Spleen (tissue), 11 donors: ENCODE measurements around the gene ZMYM2. TPM values are rescaled to one million over a fixed set of nuclear protein-coding genes. Genes with fewer than 3 reads are reported as not detected.

Source experiments
- DNase-seq: peaks from one replicate; pipeline ENCODE4 v3.0.0-alpha.2; 2020
- H3K27ac ChIP-seq, 8 donors: fragments of 200-600 bp; sonication (generic) in 7 of 8; 1 replicate in 4 of 8; 2 replicates in 4 of 8; pipeline versions ENCODE4 v1.5.0 to v1.8.0; 2016 to 2021; ENCODE audit warnings: inconsistent platforms in 4 of 8, mild to moderate bottlenecking in 4 of 8, moderate library complexity in 1 of 8
- H3K27me3 ChIP-seq, 7 donors: fragments of 200-600 bp; sonication (generic) in 6 of 7; replicated peaks in 1 of 7; 1 replicate in 4 of 7; 2 replicates in 3 of 7; pipeline versions ENCODE4 v1.5.0 to v1.8.0; 2016 to 2021; ENCODE audit warnings: inconsistent platforms in 3 of 7, mild to moderate bottlenecking in 1 of 7
- H3K36me3 ChIP-seq, 6 donors: fragments of 200-600 bp; sonication (generic) in 5 of 6; 1 replicate in 4 of 6; 2 replicates in 2 of 6; pipeline versions ENCODE4 v1.5.0 to v1.8.0; 2016 to 2021; ENCODE audit warnings: inconsistent platforms in 2 of 6
- H3K4me1 ChIP-seq, 6 donors: fragments of 200-600 bp; sonication (generic) in 5 of 6; 1 replicate in 3 of 6; 2 replicates in 3 of 6; pipeline versions ENCODE4 v1.5.0 to v1.8.0; 2016 to 2021; ENCODE audit warnings: inconsistent platforms in 3 of 6
- H3K4me3 ChIP-seq, 8 donors: fragments of 200-600 bp; sonication (generic) in 7 of 8; 1 replicate in 4 of 8; 2 replicates in 4 of 8; pipeline versions ENCODE4 v1.5.0 to v1.8.0; 2016 to 2021; ENCODE audit warnings: inconsistent platforms in 4 of 8, mild to moderate bottlenecking in 4 of 8, moderate library complexity in 2 of 8
- H3K9me3 ChIP-seq, 8 donors: fragments of 200-600 bp; sonication (generic) in 7 of 8; 1 replicate in 4 of 8; 2 replicates in 4 of 8; pipeline versions ENCODE4 v1.5.0 to v1.8.0; 2016 to 2021; ENCODE audit warnings: inconsistent platforms in 4 of 8
- CTCF ChIP-seq, 11 experiments: fragments of 200-600 bp in 7 of 11; fragments of 450-650 bp in 4 of 11; sonication (generic) in 4 of 11; IDR thresholded peaks in 8 of 11; conservative IDR thresholded peaks in 3 of 11; 1 replicate in 7 of 11; 2 replicates in 4 of 11; pipeline versions ENCODE4 v1.4.0 to v1.8.0; 2016 to 2021; ENCODE audit warnings: antibody characterized with exemption in 11 of 11, inconsistent platforms in 4 of 11, mild to moderate bottlenecking in 1 of 11
- POLR2A ChIP-seq, 3 donors: fragments of 450-650 bp; IDR thresholded peaks; one replicate each; pipeline ENCODE4 v1.5.1; 2017; ENCODE audit warnings: antibody characterized with exemption in 3 of 3, mild to moderate bottlenecking in 1 of 3
- POLR2AphosphoS5 ChIP-seq, 3 donors: sonication (generic); formaldehyde crosslinking; IDR thresholded peaks; one replicate each; pipeline ENCODE4 v1.5.1; 2017; ENCODE audit warnings: antibody characterized with exemption in 3 of 3
- WGBS, 5 donors: extraction: QIAGEN DNeasy Blood & Tissue Kit in 3 of 5; methylation state at CpG; one replicate each; pipeline versions ENCODE4 v1.1.5 to v1.1.7; 2013 to 2018; 5-methylcytosine and 5-hydroxymethylcytosine counted together
- intact Hi-C: fragments of 100-400 bp; cut with DNase I; formaldehyde crosslinking; loops from one replicate; pipeline ENCODE4 v1.15.0; 2023; ENCODE audit warnings: low total_unique reads
- polyA plus RNA-seq, 3 donors: library from polyadenylated mRNA; stranded (reverse); fragments of 200-250 nt; gene quantifications; one replicate each; pipeline ENCODE4 v1.2.1, GENCODE V29; 2013
- total RNA-seq, 7 donors: library from RNA; depleted of rRNA in 3 of 7; stranded (reverse); fragments of >200 nt in 3 of 7; fragmentation: NEBNext Ultra II Directional in 4 of 7; extraction: Animal tissue kit (Norgen Biotek cat#: 25700) in 4 of 7; gene quantifications; one replicate each; pipeline versions ENCODE4 v1.1.0 to v1.2.1, GENCODE V29; 2016 to 2021
- donor health status: healthy with polysubstance abuse.
- donor health status: DM: no; HTN: no; CAD: no; lungs with moderate emphysema.
- donor health status: DM: no; HTN: no; CAD: no.
- donor health status: Bipolar disorder and iron deficiency.
- donor health status: healthy.
- donor health status: DM: no; HTN: no; CAD: no.
- donor health status: DM: yes; HTN: yes; CAD: no.

Gene ZMYM2
- total and polyA plus RNA-seq, 10 donors, result 17.8 to 125 (median 94.6) TPM

GRCh38 chr13:20024702-20025101, 66.2 kb downstream of the ZMYM2 start:
- no peak overlapping the region for H3K27ac ChIP-seq
- no peak for TF ChIP-seq CTCF (IDR thresholded peaks at IDR 0.05 in 8 of 11, conservative IDR thresholded peaks at IDR 0.05 in 3 of 11)
- no peak for TF ChIP-seq POLR2AphosphoS5 (IDR thresholded peaks at IDR 0.05)
- no peak for TF ChIP-seq POLR2A (IDR thresholded peaks at IDR 0.05)
- H3K36me3 ChIP-seq, result peaks cover 0 to 93% (median 15%) of the 10 kb centered on the region in 6 donors
- H3K4me3 ChIP-seq, result no peak overlapping the region
- whole genome bisulfite sequencing, 5 donors, result 33 to 46% (median 36%) methylated on average over 2 of the region's 2 CpGs
- H3K9me3 ChIP-seq, result no peaks in the 10 kb centered on the region
- intact Hi-C loops, result no loop called here
- no peaks in the 10 kb centered on the region for H3K27me3 ChIP-seq
- no peak for DNase-seq
- peaks cover 0 to 10% (median 2%) of the 10 kb centered on the region in 6 donors for H3K4me1 ChIP-seq

- peaks cover 0 to 94% (median 42%) of the 10 kb centered on the region in 6 donors for H3K36me3 ChIP-seq
- no peaks in the 10 kb centered on the region for H3K9me3 ChIP-seq
- peaks cover 0 to 10% (median 2%) of the 10 kb centered on the region in 6 donors for H3K4me1 ChIP-seq
- 83 to 95% (median 94%) methylated on average over 4 of the region's 4 CpGs for WGBS, 5 donors
- no peaks in the 10 kb centered on the region for H3K27me3 ChIP-seq
- TF ChIP-seq CTCF (IDR thresholded peaks at IDR 0.05 in 8 of 11, conservative IDR thresholded peaks at IDR 0.05 in 3 of 11), result no peak
- no peak for TF ChIP-seq POLR2AphosphoS5 (IDR thresholded peaks at IDR 0.05)
- no peak for TF ChIP-seq POLR2A (IDR thresholded peaks at IDR 0.05)
- no peak for DNase-seq
- intact Hi-C loops, result no loop called here
- H3K4me3 ChIP-seq, result no peak overlapping the region
- H3K27ac ChIP-seq, result no peak overlapping the region
These were observed 70.4 kb downstream of the ZMYM2 start for GRCh38 chr13:20028953-20029352.

GRCh38 chr13:20033486-20033885, 75.0 kb downstream of the ZMYM2 start:
- no peak for DNase-seq
- H3K27me3 ChIP-seq, result no peaks in the 10 kb centered on the region
- no peak for TF ChIP-seq CTCF (IDR thresholded peaks at IDR 0.05 in 8 of 11, conservative IDR thresholded peaks at IDR 0.05 in 3 of 11)
- peaks cover 0 to 14% (median 0%) of the 10 kb centered on the region in 6 donors for H3K4me1 ChIP-seq
- H3K4me3 ChIP-seq, result no peak overlapping the region
- H3K9me3 ChIP-seq, result peaks cover 0 to 5% (median 0%) of the 10 kb centered on the region in 8 donors
- intact Hi-C loops, result no loop called here
- WGBS, 5 donors, result 95 to 100% (median 97%) methylated on average over 1 of the region's 1 CpG
- H3K27ac ChIP-seq, result no peak overlapping the region
- H3K36me3 ChIP-seq, result peaks cover 2 to 100% (median 64%) of the 10 kb centered on the region in 6 donors

- DNase-seq, result no peak
- Histone ChIP-seq H3K27me3 (no peaks in the 10 kb centered on the region), H3K36me3 (peaks cover 2 to 100% (median 62%) of the 10 kb centered on the region in 6 donors), H3K4me3 (no peak overlapping the region), H3K27ac (no peak overlapping the region), H3K4me1 (peaks cover 0 to 14% (median 0%) of the 10 kb centered on the region in 6 donors), H3K9me3 (peaks cover 0 to 5% (median 0%) of the 10 kb centered on the region in 8 donors)
- intact Hi-C loops, result no loop called here
- TF ChIP-seq POLR2AphosphoS5 (IDR thresholded peaks at IDR 0.05), result no peak
- TF ChIP-seq CTCF (IDR thresholded peaks at IDR 0.05 in 8 of 11, conservative IDR thresholded peaks at IDR 0.05 in 3 of 11), result peak in 1 of 11 experiments; percentile 9
- no peak for TF ChIP-seq POLR2A (IDR thresholded peaks at IDR 0.05)
- 86 to 89% (median 87%) methylated on average over 4 of the region's 4 CpGs for WGBS, 5 donors
These were observed 76.6 kb downstream of the ZMYM2 start for GRCh38 chr13:20035130-20035529.
